HG02610 (cell line): ENCODE data around the gene NR1I3.

Experiments used
- ATAC-seq: cut with Tn5 transposase; IDR thresholded peaks from one replicate; pipeline ENCODE4 v1.9.1; 2021; ENCODE audit warnings: mild to moderate bottlenecking, moderate library complexity; ENCODE audit not compliant: unreplicated experiment

Gene NR1I3

DNA sequence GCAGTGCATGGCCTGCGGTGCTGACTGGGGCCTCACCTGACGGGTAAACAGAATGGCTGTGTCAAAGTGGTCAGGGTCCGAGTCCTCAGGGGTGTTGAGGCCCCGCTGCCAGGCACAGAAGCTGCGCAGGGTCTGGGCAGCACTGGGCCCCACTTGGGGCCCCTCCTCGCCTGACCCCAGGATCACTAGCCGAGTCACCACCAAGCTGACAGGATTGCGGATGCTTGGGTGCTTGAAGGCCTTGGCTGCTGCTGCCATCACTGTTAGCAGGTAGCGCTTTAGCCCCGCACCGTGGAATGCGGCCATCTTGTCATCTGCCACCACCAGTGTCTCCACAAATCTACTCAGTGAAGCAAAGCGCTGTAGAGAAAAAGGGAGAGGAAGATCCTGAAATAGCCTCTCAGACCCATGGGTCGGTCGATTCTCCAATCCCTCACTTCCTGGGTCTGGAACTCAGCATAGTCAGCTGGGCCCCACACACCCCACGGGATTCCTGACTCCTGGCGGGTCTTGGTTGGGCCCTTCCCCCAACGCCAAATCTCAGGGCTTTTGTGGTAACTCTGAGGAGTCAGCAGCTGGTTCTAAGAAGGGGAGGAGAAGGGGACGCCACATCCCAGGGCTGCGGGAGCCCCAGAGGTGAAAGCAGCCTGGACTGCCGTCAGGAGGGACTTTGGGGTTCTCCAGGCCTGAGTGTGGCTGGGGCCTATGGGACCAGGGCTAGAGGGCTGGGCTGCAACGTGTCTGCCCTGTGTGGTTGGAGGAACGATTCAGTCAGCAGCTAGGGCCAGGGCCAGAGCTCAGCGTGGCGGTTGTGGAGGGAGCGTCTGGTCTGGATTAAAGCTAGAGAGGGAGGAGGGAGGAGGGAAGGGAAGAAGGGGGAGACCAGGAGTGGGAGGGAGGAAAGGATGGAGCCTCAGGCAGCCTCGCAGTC, 41.2 kb downstream of the NR1I3 start:
- no peak for ATAC-seq

GRCh38 chr1:161196111-161196510, 41.9 kb downstream of the NR1I3 start:
- ATAC-seq, result no peak

- peak; percentile 59 for ATAC-seq
Measured at GRCh38 chr1:161195171-161195570, 42.8 kb downstream of the NR1I3 start.

DNA sequence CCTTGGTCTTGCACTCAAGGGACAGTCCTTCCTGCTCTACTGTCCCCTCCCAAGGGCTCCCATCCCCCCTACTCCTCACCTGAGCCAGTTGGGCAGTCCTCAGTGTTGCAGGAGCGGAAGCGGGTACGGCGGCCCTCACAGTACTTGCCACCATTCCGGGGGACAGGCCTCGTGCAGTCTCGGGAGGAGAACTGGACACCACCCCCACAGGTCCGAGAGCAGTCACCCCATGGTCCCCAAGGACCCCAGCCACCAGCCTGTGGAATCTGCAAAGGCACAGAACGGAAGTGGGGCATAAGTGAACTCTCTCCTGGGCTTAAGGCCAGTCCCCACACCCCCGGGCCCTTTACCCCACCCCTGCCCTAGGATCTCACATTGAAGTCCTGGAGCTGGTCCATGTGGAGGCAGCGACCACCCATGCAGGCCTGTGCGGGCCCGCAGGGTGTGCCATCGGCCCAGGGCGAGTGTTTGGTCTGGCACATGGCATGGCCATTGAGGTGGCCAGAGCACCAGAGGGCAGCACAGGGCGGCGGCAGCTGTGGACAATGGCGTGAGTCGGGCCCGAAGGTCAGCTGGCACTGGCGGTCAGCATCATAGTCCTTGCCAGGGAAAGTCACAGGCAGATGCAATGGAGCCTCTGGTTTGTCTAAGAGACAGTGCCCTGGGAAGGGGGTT, 44.3 kb downstream of the NR1I3 start:
- ATAC-seq, result no peak

- peak; percentile 59 for ATAC-seq
Measured at GRCh38 chr1:161192476-161193465, 45.2 kb downstream of the NR1I3 start.

DNA sequence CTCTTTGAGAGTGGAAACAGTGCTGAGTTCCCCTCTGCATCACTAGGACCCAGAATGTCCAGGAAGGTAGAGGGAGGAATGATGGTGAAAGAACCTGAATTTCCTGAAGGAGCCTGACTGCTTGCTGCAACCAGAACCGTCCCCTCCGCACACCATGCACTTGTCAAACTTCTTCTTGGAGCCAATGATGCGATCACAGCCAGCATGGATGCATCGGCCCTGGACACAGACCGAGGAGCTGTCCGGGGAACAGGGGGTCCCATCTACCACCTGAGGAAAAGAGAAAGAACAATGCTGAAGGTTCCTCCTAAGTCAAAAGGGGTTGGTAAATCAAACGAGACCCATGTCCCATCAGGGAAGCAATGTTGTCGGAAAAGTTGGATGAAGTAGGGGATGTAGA, 46.0 kb downstream of the NR1I3 start:
- no peak for ATAC-seq

- ATAC-seq, result no peak
Measured at GRCh38 chr1:161190962-161191521, 47.0 kb downstream of the NR1I3 start.

- no peak for ATAC-seq
Measured at GRCh38 chr1:161189036-161189435, 49.0 kb downstream of the NR1I3 start.

- ATAC-seq, result no peak
Measured at GRCh38 chr1:161188381-161188780, 49.6 kb downstream of the NR1I3 start.

DNA sequence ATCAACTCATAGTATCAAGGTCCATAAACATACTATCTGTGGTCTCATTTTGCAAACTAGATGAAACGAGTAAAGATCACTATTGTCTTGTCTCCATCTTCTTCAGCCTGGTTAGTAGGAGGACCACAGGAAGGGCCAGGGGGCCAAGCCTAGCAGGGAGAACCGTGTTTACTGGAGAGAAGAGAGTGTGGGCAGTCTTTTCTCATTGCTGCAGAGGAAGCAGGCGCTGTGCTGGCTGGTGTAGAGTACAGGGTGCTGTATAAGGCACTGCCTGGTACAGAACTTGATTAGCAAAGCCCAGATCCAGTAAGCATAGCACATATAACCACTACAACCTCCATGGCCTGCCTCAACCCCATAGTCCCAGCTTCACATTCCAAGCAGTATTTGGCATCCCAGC, 50.7 kb downstream of the NR1I3 start:
- ATAC-seq, result no peak

GRCh38 chr1:161185732-161186311, 52.2 kb downstream of the NR1I3 start:
- ATAC-seq, result peak; percentile 25

- peak; percentile 74 for ATAC-seq
Measured at GRCh38 chr1:161185282-161185682, 52.7 kb downstream of the NR1I3 start.

- ATAC-seq, result peak; percentile 37
Measured at GRCh38 chr1:161182214-161182613, 55.8 kb downstream of the NR1I3 start.

- ATAC-seq, result no peak
Measured at GRCh38 chr1:161180639-161181038, 57.4 kb downstream of the NR1I3 start.

DNA sequence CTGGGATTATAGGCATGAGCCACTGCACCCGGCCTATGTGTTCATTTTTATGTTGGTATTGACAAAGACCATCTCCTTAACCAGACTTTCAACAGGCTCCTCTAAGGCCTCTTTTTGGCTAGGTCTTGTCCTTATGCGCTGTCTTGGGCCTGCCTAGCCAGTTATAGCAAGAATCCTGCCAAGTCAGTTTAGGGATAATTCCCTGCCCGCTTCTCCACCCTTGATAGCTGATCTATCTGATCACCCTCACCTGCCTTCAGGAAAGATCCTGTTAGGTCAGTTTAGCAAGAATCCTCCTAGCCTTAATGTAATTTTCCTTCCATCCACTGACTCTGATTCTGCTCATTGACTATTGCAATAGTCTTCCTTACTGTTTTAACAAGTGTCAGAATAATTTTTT, 58.3 kb downstream of the NR1I3 start:
- no peak for ATAC-seq
